Uterus (tissue), 4 donors: ENCODE results near the gene POLR3C. TPM values are rescaled to one million over a fixed set of nuclear protein-coding genes. Genes with fewer than 3 reads are reported as not detected.
"Not testable (repeated sequence)": the region's sequence is repeated elsewhere in the genome, so short reads cannot be mapped to it uniquely, and the experiment has no call there.

Source experiments
- DNase-seq, 2 donors: peaks; one replicate each; pipeline ENCODE4 v3.0.0-alpha.2; 2019 to 2020
- H3K27ac ChIP-seq, 2 donors: fragments of 200-600 bp; sonication (generic); 1 replicate in 1 of 2; 2 replicates in 1 of 2; pipeline ENCODE4 v1.5.1; 2016 to 2018
- H3K27me3 ChIP-seq, 2 donors: fragments of 200-600 bp; sonication (generic); one replicate each; pipeline ENCODE4 v1.5.1; 2018 to 2019; ENCODE audit warnings: control low read depth in 1 of 2
- H3K36me3 ChIP-seq, 2 donors: fragments of 200-600 bp; sonication (generic); one replicate each; pipeline ENCODE4 v1.5.1; 2019; ENCODE audit warnings: control low read depth in 1 of 2
- H3K4me1 ChIP-seq, 2 donors: fragments of 200-600 bp; sonication (generic); one replicate each; pipeline ENCODE4 v1.5.1; 2018 to 2019; ENCODE audit warnings: control low read depth in 1 of 2
- H3K4me3 ChIP-seq, 2 donors: fragments of 200-600 bp; sonication (generic); 1 replicate in 1 of 2; 2 replicates in 1 of 2; pipeline ENCODE4 v1.5.1; 2018 to 2019; ENCODE audit warnings: mild to moderate bottlenecking in 1 of 2
- H3K9me3 ChIP-seq, 2 donors: fragments of 200-600 bp; sonication (generic); one replicate each; pipeline ENCODE4 v1.5.1; 2019; ENCODE audit warnings: control low read depth in 1 of 2
- CTCF ChIP-seq, 4 experiments: fragments of 200-600 bp in 2 of 4; fragments of 450-650 bp in 2 of 4; sonication (generic) in 2 of 4; IDR thresholded peaks; one replicate each; pipeline ENCODE4 v1.5.1; 2016 to 2019; ENCODE audit warnings: antibody characterized with exemption in 4 of 4, mild to moderate bottlenecking in 2 of 4, moderate library complexity in 1 of 4
- POLR2A ChIP-seq, 2 donors: fragments of 450-650 bp; IDR thresholded peaks; one replicate each; pipeline ENCODE4 v1.6.1; 2016; ENCODE audit warnings: antibody characterized with exemption in 2 of 2, mild to moderate bottlenecking in 1 of 2, moderate library complexity in 1 of 2
- intact Hi-C: fragments of 100-400 bp; cut with DNase I; formaldehyde crosslinking; loops from one replicate; pipeline ENCODE4 v1.15.1; 2023; ENCODE audit warnings: low total_unique reads
- total RNA-seq, 4 donors: library from RNA; depleted of rRNA in 3 of 4; stranded (reverse); fragments of >200 nt in 3 of 4; gene quantifications; one replicate each; pipeline versions ENCODE4 v1.1.0 to v1.2.4, GENCODE V29; 2014 to 2023
- donor health status: DM: yes; HTN: yes; CAD: no.

The POLR3C gene
- total RNA-seq, 4 donors from 2014 or later: 36.0 to 49.2 (median 42.2) TPM

GRCh38 chr1:145826030-145826429, 2.0 kb downstream of the POLR3C start:
- TF ChIP-seq POLR2A (IDR thresholded peaks at IDR 0.05) (no peak), CTCF (IDR thresholded peaks at IDR 0.05) (no peak)
- no peaks in the 10 kb centered on the region for H3K4me1 ChIP-seq
- DNase-seq: no peak
- no peak overlapping the region for H3K27ac ChIP-seq
- intact Hi-C loops: no loop called here
- H3K9me3 ChIP-seq: no peaks in the 10 kb centered on the region
- no peaks in the 10 kb centered on the region for H3K27me3 ChIP-seq
- H3K36me3 ChIP-seq: no peaks in the 10 kb centered on the region
- no peak overlapping the region for H3K4me3 ChIP-seq

- Histone ChIP-seq H3K27me3 (no peaks in the 10 kb centered on the region), H3K36me3 (no peaks in the 10 kb centered on the region), H3K9me3 (no peaks in the 10 kb centered on the region), H3K4me3 (no peak overlapping the region), H3K4me1 (no peaks in the 10 kb centered on the region), H3K27ac (no peak overlapping the region)
- intact Hi-C loops: no loop called here
- TF ChIP-seq CTCF (IDR thresholded peaks at IDR 0.05) (no peak), POLR2A (IDR thresholded peaks at IDR 0.05) (no peak)
- no peak for DNase-seq
Measured at GRCh38 chr1:145827966-145828365, 4.0 kb downstream of the POLR3C start.

GRCh38 chr1:145828367-145829026, 4.5 kb downstream of the POLR3C start:
- no peaks in the 10 kb centered on the region for H3K36me3 ChIP-seq
- TF ChIP-seq CTCF (IDR thresholded peaks at IDR 0.05): no peak
- no peak for TF ChIP-seq POLR2A (IDR thresholded peaks at IDR 0.05)
- no peaks in the 10 kb centered on the region for H3K27me3 ChIP-seq
- DNase-seq: no peak
- intact Hi-C loops: no loop called here
- H3K4me3 ChIP-seq: no peak overlapping the region
- H3K9me3 ChIP-seq: no peaks in the 10 kb centered on the region
- H3K27ac ChIP-seq: no peak overlapping the region
- H3K4me1 ChIP-seq: no peaks in the 10 kb centered on the region

GRCh38 chr1:145830810-145831209, 6.8 kb downstream of the POLR3C start:
- H3K4me1 ChIP-seq, H3K9me3 ChIP-seq, H3K4me3 ChIP-seq, DNase-seq, H3K27ac ChIP-seq, H3K27me3 ChIP-seq, H3K36me3 ChIP-seq, intact Hi-C loops: not testable (repeated sequence)

GRCh38 chr1:145837656-145838055, 13.7 kb downstream of the POLR3C start:
- intact Hi-C loops: no loop called here
- TF ChIP-seq CTCF (IDR thresholded peaks at IDR 0.05): no peak
- no peak for TF ChIP-seq POLR2A (IDR thresholded peaks at IDR 0.05)
- Histone ChIP-seq H3K4me3 (no peak overlapping the region), H3K9me3 (no peaks in the 10 kb centered on the region), H3K27ac (no peak overlapping the region), H3K36me3 (no peaks in the 10 kb centered on the region), H3K27me3 (no peaks in the 10 kb centered on the region), H3K4me1 (no peaks in the 10 kb centered on the region)
- no peak for DNase-seq

GRCh38 chr1:145843031-145843430, 19.0 kb downstream of the POLR3C start:
- no peaks in the 10 kb centered on the region for H3K36me3 ChIP-seq
- no peaks in the 10 kb centered on the region for H3K27me3 ChIP-seq
- no peak for DNase-seq
- no peak overlapping the region for H3K4me3 ChIP-seq
- intact Hi-C loops: no loop called here
- peaks cover 0 to 3% of the 10 kb centered on the region in 2 donors for H3K4me1 ChIP-seq
- no peak for TF ChIP-seq CTCF (IDR thresholded peaks at IDR 0.05)
- no peak for TF ChIP-seq POLR2A (IDR thresholded peaks at IDR 0.05)
- no peaks in the 10 kb centered on the region for H3K9me3 ChIP-seq
- H3K27ac ChIP-seq: no peak overlapping the region
